ENCODE results near the gene WDR26.
"Not testable (repeated sequence)": the region's sequence is repeated elsewhere in the genome, so short reads cannot be mapped to it uniquely, and the experiment has no call there.

Gene WDR26

DNA sequence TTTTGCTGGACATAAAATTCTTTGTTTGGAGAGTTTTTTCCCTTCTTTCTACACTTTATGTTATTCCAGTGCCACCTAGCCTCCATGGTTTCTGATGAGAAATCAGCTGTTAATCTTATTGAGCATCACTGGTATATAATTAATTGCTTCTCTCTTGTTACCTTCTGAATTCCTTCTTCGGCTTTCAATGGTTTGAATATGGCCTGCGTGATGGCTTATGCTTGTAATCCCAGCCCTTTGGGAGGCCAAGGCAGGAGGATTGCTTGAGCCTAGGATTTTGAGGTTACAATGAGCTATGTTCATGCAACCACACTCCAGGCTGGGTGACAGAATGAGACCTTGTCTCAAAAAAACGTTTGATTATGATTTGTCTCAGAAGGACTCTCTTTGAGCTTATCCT is 90.9 kb downstream of the WDR26 start:
- DNase-seq (ENCODE audit: low spot score): no peak
- TF ChIP-seq, protein P1, sequence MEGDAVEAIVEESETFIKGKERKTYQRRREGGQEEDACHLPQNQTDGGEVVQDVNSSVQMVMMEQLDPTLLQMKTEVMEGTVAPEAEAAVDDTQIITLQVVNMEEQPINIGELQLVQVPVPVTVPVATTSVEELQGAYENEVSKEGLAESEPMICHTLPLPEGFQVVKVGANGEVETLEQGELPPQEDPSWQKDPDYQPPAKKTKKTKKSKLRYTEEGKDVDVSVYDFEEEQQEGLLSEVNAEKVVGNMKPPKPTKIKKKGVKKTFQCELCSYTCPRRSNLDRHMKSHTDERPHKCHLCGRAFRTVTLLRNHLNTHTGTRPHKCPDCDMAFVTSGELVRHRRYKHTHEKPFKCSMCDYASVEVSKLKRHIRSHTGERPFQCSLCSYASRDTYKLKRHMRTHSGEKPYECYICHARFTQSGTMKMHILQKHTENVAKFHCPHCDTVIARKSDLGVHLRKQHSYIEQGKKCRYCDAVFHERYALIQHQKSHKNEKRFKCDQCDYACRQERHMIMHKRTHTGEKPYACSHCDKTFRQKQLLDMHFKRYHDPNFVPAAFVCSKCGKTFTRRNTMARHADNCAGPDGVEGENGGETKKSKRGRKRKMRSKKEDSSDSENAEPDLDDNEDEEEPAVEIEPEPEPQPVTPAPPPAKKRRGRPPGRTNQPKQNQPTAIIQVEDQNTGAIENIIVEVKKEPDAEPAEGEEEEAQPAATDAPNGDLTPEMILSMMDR (IDR thresholded peaks at IDR 0.05): no peak
- no peak overlapping the region for H3K27ac ChIP-seq
- H3K4me3 ChIP-seq: no peak overlapping the region

DNA sequence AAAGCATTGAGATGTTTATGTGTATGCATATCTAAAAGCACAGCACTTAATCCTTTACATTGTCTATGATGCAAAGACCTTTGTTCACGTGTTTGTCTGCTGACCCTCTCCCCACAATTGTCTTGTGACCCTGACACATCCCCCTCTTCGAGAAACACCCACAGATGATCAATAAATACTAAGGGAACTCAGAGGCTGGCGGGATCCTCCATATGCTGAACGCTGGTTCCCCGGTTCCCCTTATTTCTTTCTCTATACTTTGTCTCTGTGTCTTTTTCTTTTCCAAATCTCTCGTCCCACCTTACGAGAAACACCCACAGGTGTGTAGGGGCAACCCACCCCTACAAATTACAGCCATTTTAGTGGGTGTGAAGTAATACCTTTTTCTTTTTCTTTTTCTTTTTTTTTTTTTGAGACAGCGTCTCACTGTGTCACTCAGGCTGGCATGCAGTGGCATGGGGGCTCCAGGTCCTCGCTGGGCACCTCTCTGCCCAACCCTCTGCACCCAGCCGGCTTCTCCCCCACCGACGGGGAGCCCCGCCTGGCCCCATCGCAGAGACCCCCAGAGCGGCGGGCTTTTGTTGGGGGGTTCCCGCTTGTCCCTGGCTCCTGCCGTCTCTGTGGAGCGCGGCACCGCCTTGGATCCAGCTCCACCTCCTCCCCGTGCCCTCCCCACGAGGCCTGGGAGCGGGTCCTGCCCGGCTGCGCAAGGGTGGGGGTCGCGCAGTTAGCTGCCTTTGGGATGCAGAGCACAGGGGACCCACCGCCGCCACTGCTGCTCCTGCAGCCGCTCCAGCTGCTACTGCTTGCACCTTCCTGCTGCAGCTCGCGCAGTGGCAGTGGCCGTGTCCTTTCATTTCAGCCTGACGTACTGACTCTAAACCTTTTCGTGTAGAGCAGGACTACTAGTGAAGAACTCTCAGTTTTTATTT is 93.9 kb downstream of the WDR26 start:
- H3K27ac ChIP-seq; DNase-seq (ENCODE audit: low spot score): not testable (repeated sequence)
- peak overlapping the region; percentile 72 for H3K4me3 ChIP-seq

DNA sequence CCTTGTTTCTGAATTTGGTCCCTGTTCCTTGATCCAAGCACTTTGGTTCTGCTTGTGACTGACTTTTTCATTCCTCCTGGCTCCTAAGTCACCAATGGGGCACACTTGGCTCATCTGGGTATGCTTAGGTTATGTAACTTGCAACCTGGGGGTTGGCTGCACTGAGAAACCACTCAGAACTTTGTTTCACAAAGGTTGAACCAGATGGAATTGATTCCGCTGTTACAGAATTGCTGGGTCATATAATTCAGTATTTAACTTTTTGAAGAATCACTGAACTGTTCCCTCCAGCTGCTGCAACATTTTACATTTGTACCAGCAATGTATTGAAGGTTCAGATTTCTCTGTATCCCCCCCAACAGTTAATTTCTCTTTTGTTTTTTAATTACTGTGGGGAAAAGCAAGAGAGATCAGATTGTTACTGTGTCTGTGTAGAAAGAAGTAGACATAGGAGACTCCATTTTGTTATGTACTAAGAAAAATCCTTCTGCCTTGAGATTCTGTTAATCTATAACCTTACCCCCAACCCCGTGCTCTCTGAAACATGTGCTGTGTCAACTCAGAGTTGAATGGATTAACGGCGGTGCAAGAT is 95.1 kb downstream of the WDR26 start:
- no peak overlapping the region for H3K27ac ChIP-seq
- TF ChIP-seq, protein P1 (IDR thresholded peaks at IDR 0.05): no peak
- DNase-seq (ENCODE audit: low spot score): no peak
- no peak overlapping the region for H3K4me3 ChIP-seq

DNA sequence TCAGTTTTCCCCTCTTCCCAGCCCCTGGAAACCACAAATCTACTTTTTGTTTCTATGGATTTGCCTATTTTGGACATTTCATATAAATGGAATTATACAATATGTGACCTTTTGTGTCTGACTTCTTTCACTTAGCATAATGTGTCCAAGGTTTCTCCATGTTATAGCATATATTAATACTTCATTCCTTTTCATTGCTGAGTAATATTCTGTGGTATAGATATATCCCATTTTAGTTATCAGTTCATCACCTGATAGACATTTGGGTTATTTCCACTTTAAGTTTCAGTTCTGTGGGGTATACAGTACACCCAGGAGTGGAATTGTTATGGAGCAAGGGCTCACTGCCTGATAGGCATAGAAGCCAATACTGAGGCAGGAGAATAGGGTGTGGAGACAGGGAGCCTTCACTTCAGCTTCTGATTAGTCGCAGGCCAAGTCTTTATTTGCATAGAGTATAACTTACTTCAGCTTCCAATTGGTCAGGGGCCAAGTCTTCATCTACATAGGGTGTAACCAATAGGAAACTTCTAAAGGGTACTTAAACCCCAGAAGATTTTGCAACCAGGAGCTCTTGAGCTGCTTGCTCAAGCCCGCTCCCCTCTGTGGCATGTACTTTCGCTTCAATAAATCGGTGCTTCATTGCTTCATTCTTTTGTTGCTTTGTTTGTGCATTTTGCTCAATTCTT is 96.3 kb downstream of the WDR26 start:
- Histone ChIP-seq H3K4me3 (no peak overlapping the region), H3K27ac (no peak overlapping the region)
- no peak for DNase-seq (ENCODE audit: low spot score)
- TF ChIP-seq, protein P1 (IDR thresholded peaks at IDR 0.05): no peak

Data from coronary artery (tissue), 2 donors.